WERI-Rb-1 (cell line): Measurements from ENCODE around the gene RNF207.
A peak's percentile ranks its signal among the peaks of the same experiment; 100 is the strongest.

Source experiments
- DNase-seq: peaks from one replicate; pipeline ENCODE4 v3.0.0-alpha.2; 2020
- H3K27ac ChIP-seq: fragments of 250-450 bp; sonication (Bioruptor Pico); 2 replicates; pipeline ENCODE4 v1.5.1; 2020; ENCODE audit warnings: mild to moderate bottlenecking, moderate library complexity
- H3K27me3 ChIP-seq: fragments of 250-450 bp; sonication (Bioruptor Pico); 2 replicates; pipeline ENCODE4 v1.5.1; 2021; ENCODE audit warnings: mild to moderate bottlenecking, low read depth, moderate library complexity; ENCODE audit not compliant: insufficient read depth, severe bottlenecking
- H3K36me3 ChIP-seq: fragments of 250-450 bp; sonication (Bioruptor Pico); 2 replicates; pipeline ENCODE4 v1.5.1; 2020; ENCODE audit warnings: mild to moderate bottlenecking, moderate library complexity
- H3K4me3 ChIP-seq: 2 replicates; pipeline ENCODE4 v1.5.1; 2011; ENCODE audit warnings: low read depth, mild to moderate bottlenecking, control low read depth, low read length
- H3K9me3 ChIP-seq: fragments of 250-450 bp; sonication (Bioruptor Pico); 2 replicates; pipeline ENCODE4 v1.5.1; 2021; ENCODE audit warnings: mild to moderate bottlenecking, moderate library complexity; ENCODE audit not compliant: severe bottlenecking
- TF ChIP-seq, protein P1 (sequence below): IDR thresholded peaks from 2 replicates; pipeline ENCODE4 v1.5.1; 2011; ENCODE audit warnings: low read depth, mild to moderate bottlenecking, control low read depth, inconsistent platforms, low read length

The RNF207 gene

DNA sequence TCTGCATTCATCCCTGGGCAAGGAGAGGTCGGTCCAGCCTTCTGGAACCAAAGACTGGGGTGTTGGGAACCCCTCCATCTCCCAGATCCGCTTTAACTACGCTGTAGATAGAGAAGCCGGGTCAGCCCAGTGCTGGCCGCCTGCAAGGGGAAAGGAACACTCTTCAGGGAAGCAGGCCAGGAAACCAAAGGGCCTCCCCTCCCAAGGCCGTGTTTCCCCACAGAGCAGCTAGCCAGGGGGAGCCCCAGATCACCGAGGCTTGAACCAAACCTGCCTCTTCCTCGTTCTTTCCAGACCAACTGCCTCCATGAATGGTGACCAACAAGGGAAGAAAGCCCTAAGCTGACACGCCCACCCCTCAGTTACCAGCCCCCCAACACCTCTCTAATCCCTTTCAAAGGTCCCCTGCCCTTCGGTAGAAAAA is 24.6 kb upstream of the RNF207 start:
- H3K4me3 ChIP-seq, result no peak overlapping the region
- no peak for DNase-seq

DNA sequence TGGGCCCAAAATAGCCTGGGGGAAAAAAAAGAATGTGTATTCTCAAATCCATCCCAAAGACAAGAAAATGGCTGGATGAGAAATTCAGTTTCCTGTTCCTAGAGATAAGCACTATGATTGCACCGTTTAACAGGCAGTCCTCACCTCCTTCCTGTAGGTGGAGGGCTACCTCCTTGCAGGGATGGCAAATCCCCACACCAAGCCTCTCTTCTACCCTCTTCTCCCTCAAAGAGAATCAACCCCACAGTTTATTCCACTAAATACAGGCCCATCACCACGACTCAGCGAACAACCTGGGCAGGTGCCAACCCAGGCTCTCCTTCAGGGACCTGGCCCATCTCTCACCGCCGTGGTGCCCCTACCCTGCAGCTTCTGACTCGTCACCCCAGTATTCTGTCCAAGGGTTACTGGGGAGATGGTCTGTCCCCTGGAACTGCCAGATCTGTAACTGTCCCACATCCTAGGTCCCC is 22.4 kb upstream of the RNF207 start:
- Histone ChIP-seq H3K36me3 (peaks cover 29% of the 10 kb centered on the region), H3K4me3 (no peak overlapping the region), H3K27me3 (no peaks in the 10 kb centered on the region), H3K27ac (no peak overlapping the region), H3K9me3 (no peaks in the 10 kb centered on the region)
- TF ChIP-seq, protein P1, sequence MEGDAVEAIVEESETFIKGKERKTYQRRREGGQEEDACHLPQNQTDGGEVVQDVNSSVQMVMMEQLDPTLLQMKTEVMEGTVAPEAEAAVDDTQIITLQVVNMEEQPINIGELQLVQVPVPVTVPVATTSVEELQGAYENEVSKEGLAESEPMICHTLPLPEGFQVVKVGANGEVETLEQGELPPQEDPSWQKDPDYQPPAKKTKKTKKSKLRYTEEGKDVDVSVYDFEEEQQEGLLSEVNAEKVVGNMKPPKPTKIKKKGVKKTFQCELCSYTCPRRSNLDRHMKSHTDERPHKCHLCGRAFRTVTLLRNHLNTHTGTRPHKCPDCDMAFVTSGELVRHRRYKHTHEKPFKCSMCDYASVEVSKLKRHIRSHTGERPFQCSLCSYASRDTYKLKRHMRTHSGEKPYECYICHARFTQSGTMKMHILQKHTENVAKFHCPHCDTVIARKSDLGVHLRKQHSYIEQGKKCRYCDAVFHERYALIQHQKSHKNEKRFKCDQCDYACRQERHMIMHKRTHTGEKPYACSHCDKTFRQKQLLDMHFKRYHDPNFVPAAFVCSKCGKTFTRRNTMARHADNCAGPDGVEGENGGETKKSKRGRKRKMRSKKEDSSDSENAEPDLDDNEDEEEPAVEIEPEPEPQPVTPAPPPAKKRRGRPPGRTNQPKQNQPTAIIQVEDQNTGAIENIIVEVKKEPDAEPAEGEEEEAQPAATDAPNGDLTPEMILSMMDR, result 0 out of 2 replicates have a peak, but pooled peaks have one; percentile 7
- DNase-seq, result no peak

More for the DNA sequence above, 24.6 kb upstream of the RNF207 start:
- Histone ChIP-seq H3K36me3 (peaks cover 12% of the 10 kb centered on the region), H3K27me3 (no peaks in the 10 kb centered on the region), H3K27ac (no peak overlapping the region), H3K9me3 (no peaks in the 10 kb centered on the region)
- TF ChIP-seq, protein P1, result no peak

DNA sequence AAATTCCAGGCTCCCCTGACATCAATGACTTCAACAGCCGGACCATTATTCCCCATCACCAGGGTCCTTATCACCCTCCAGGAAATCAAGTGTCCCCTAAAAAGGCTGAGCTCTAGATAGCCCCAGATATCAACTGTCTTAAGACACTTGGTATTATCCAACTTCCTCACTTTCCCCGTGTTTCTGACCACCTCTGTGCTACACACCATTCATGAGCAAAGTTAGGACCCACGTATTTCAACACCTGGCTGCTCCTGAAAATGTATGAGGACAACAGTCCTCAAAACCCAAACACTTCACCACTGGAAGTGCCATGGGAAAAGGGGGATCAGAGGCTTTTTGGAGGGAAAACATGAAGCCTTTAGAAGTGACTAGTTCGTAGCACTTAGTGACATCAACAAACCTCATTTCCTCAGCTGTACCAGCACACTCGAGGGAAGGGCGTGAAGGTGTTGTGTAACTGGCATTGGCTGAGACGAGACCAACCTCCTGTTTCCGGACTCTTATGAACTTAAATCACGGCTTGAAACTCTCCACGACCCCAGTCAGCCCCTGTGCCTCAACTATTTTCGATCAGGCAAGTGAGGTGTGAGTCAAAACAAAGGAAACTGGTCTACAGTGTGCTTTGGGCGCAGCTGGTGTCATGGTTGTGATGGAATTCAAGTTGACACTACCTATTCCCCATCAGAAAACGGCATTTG is 21.7 kb upstream of the RNF207 start:
- H3K27ac ChIP-seq, result no peak overlapping the region
- no peaks in the 10 kb centered on the region for H3K27me3 ChIP-seq
- DNase-seq, result no peak
- H3K4me3 ChIP-seq, result no peak overlapping the region
- TF ChIP-seq, protein P1, result no peak
- H3K9me3 ChIP-seq, result no peaks in the 10 kb centered on the region
- H3K36me3 ChIP-seq, result peaks cover 35% of the 10 kb centered on the region

DNA sequence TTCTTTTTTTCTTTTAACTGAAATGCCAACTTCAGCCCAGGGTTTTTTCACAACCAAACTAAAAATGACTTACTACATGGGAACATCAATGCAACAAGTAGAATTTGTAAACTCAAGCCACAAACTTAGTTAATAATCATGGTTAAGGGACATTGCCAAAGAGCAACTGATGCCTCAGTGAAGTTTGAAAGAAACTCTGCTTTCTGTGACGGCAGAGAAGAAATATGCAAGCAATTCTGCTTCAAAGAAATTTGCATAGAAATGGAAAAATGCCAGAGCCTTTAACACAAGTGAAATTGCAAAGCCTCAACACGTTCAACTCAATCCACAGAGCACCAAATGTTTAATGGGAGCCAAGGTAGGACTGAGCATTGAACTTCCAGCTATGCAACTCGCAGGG is 20.8 kb upstream of the RNF207 start:
- Histone ChIP-seq H3K27me3 (no peaks in the 10 kb centered on the region), H3K4me3 (no peak overlapping the region), H3K9me3 (no peaks in the 10 kb centered on the region), H3K36me3 (peaks cover 43% of the 10 kb centered on the region), H3K27ac (no peak overlapping the region)
- DNase-seq, result no peak
- TF ChIP-seq, protein P1, result no peak

DNA sequence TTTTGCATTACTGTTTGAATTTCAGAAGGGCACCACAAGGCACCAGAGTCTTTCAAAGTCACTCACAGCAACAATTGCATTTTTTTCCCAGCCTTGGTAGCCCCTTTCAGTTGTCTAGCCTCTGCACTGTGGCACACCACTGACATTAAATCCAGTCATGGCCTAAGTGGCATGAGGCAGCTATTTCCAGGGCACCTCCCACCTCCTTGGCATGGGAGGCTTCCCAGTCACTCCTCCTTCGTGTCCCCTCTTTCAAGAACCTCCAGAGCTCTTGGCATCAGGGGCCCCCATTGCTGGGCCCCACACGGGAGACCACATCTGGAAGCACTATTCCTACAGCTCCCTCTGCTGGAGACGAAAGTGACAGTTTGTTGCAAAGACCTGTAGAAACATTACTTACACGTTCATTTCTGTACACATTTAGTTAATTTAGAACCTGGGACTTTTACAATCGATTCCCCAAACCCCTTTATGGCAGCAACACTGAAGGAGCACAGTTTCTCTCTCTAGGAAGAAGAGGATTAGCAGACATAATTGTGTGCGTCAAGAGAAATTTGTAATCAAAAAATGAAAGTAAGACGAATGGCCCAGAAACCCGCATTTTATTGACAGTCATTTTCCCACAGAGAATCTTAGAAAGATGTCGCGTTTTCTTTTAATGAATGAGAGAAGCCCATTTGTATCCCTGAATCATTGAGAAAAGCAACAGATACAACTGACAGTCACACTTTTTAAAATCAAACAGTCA is 20.1 kb upstream of the RNF207 start:
- peaks cover 50% of the 10 kb centered on the region for H3K36me3 ChIP-seq
- DNase-seq, result no peak
- H3K27me3 ChIP-seq, result no peaks in the 10 kb centered on the region
- no peaks in the 10 kb centered on the region for H3K9me3 ChIP-seq
- H3K4me3 ChIP-seq, result no peak overlapping the region
- no peak overlapping the region for H3K27ac ChIP-seq
- TF ChIP-seq, protein P1, result peak; percentile 38; the same call in 1 of the 2 replicates
